ENCODE data around the gene CCDC3.

GRCh38 chr10:12934777-12935176 is 66.7 kb downstream of the CCDC3 start:
- no peak for TF ChIP-seq KDM5A (IDR thresholded peaks at IDR 0.05; ENCODE audit: low read length)
- TF ChIP-seq SIX5 (IDR thresholded peaks at IDR 0.05; ENCODE audit: low read depth, low read length): no peak
- no peak for TF ChIP-seq CTCF (IDR thresholded peaks at IDR 0.05; ENCODE audit: control extremely low read depth in 1 of 3, insufficient read depth in 1 of 3, low read depth in 1 of 3, low read length in 3 of 3)

Measured in H1 (cell line).